ENCODE results near the gene CRELD2.
A peak's percentile ranks its signal among the peaks of the same experiment; 100 is the strongest.

CRELD2 gene

DNA sequence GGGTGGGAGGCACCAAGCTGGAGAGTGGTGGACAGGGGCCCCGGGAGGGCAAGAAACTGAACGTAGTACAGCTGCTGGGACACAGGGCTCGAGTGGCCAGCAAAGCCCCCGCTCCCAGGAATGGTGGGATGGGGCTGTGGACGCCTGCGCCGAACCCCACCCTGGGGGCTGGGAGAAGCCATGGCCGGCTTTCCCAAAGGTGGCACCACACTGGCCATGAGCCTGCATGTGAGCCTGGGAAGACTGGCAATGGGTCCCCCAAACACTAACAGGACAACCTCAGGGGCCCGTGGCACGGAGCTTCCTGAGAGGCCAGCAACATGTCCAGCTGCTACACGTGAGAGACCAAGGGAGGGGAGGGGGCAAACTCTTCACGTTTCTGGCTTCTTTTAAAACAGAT is 4.2 kb upstream of the CRELD2 start:
- H3K9ac ChIP-seq (ENCODE audit: low read length): no peak overlapping the region
- no peak overlapping the region for H3K4me2 ChIP-seq (ENCODE audit: low read depth, low read length, poor library complexity, severe bottlenecking)
- H3K9me3 ChIP-seq (ENCODE audit: insufficient read depth, low read length): no peaks in the 10 kb centered on the region
- H3K79me2 ChIP-seq (ENCODE audit: insufficient read depth, low read length): peaks cover 14% of the 10 kb centered on the region
- no peaks in the 10 kb centered on the region for H4K20me1 ChIP-seq (ENCODE audit: low read depth, low read length)
- H2AFZ ChIP-seq (ENCODE audit: low read depth, low read length, severe bottlenecking): no peak overlapping the region
- no peaks in the 10 kb centered on the region for H3K36me3 ChIP-seq (ENCODE audit: low read length)
- no peak overlapping the region for H3K27ac ChIP-seq (ENCODE audit: low read depth, low read length)
- no peak overlapping the region for H3K4me3 ChIP-seq (ENCODE audit: insufficient read depth, low read length, poor library complexity, severe bottlenecking)
- H3K9me2 ChIP-seq (replicated peaks; ENCODE audit: insufficient read depth, low read length): no peaks in the 10 kb centered on the region
- no peaks in the 10 kb centered on the region for H3F3A ChIP-seq (ENCODE audit: insufficient read depth)
- no peak for TF ChIP-seq EZH2phosphoT487 (conservative IDR thresholded peaks at IDR 0.05; ENCODE audit: low read length)
- no peaks in the 10 kb centered on the region for H3K27me3 ChIP-seq (ENCODE audit: low read length)

DNA sequence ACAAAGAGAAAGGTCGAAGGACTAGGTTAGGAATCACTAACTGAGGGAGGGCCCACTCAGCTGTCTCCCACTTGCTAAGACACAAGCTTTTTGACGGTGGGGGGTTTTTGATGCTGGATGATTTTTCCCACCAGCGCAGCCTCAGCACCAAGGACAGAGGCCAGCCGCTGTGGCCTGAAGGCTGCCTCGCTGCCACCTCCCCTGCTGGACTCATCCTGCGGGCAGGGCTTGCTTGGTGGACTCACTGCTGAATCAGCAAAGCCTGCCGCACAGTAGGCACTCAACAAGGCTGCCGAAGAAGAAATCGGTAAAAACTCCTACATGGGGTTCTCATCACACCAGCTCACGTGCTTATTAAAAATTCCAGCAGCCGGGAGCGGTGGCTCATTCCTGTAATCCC is 2.8 kb upstream of the CRELD2 start:
- Histone ChIP-seq H3K4me2 (ENCODE audit: low read depth, low read length, poor library complexity, severe bottlenecking) (no peak overlapping the region), H3K4me3 (ENCODE audit: insufficient read depth, low read length, poor library complexity, severe bottlenecking) (no peak overlapping the region), H3K27ac (ENCODE audit: low read depth, low read length) (no peak overlapping the region), H3K36me3 (ENCODE audit: low read length) (no peaks in the 10 kb centered on the region), H3K27me3 (ENCODE audit: low read length) (no peaks in the 10 kb centered on the region), H3F3A (ENCODE audit: insufficient read depth) (no peaks in the 10 kb centered on the region), H3K79me2 (ENCODE audit: insufficient read depth, low read length) (peaks cover 14% of the 10 kb centered on the region), H3K9me2 (replicated peaks; ENCODE audit: insufficient read depth, low read length) (no peaks in the 10 kb centered on the region), H2AFZ (ENCODE audit: low read depth, low read length, severe bottlenecking) (no peak overlapping the region), H4K20me1 (ENCODE audit: low read depth, low read length) (no peaks in the 10 kb centered on the region), H3K9ac (ENCODE audit: low read length) (no peak overlapping the region), H3K9me3 (ENCODE audit: insufficient read depth, low read length) (no peaks in the 10 kb centered on the region)
- TF ChIP-seq EZH2phosphoT487 (conservative IDR thresholded peaks at IDR 0.05; ENCODE audit: low read length): no peak
- TF ChIP-seq, protein P1, sequence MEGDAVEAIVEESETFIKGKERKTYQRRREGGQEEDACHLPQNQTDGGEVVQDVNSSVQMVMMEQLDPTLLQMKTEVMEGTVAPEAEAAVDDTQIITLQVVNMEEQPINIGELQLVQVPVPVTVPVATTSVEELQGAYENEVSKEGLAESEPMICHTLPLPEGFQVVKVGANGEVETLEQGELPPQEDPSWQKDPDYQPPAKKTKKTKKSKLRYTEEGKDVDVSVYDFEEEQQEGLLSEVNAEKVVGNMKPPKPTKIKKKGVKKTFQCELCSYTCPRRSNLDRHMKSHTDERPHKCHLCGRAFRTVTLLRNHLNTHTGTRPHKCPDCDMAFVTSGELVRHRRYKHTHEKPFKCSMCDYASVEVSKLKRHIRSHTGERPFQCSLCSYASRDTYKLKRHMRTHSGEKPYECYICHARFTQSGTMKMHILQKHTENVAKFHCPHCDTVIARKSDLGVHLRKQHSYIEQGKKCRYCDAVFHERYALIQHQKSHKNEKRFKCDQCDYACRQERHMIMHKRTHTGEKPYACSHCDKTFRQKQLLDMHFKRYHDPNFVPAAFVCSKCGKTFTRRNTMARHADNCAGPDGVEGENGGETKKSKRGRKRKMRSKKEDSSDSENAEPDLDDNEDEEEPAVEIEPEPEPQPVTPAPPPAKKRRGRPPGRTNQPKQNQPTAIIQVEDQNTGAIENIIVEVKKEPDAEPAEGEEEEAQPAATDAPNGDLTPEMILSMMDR (IDR thresholded peaks at IDR 0.05; ENCODE audit: insufficient read depth, low read length, poor library complexity, severe bottlenecking): no peak

- Histone ChIP-seq H4K20me1 (ENCODE audit: low read depth, low read length) (no peaks in the 10 kb centered on the region), H3K9ac (ENCODE audit: low read length) (no peak overlapping the region), H3F3A (ENCODE audit: insufficient read depth) (no peaks in the 10 kb centered on the region), H3K9me2 (replicated peaks; ENCODE audit: insufficient read depth, low read length) (no peaks in the 10 kb centered on the region), H3K36me3 (ENCODE audit: low read length) (no peaks in the 10 kb centered on the region), H3K27me3 (ENCODE audit: low read length) (no peaks in the 10 kb centered on the region), H3K4me3 (ENCODE audit: insufficient read depth, low read length, poor library complexity, severe bottlenecking) (no peak overlapping the region), H3K79me2 (ENCODE audit: insufficient read depth, low read length) (peaks cover 14% of the 10 kb centered on the region), H3K9me3 (ENCODE audit: insufficient read depth, low read length) (no peaks in the 10 kb centered on the region), H2AFZ (ENCODE audit: low read depth, low read length, severe bottlenecking) (no peak overlapping the region), H3K4me2 (ENCODE audit: low read depth, low read length, poor library complexity, severe bottlenecking) (peak overlapping the region; percentile 99), H3K27ac (ENCODE audit: low read depth, low read length) (no peak overlapping the region)
- no peak for TF ChIP-seq EZH2phosphoT487 (conservative IDR thresholded peaks at IDR 0.05; ENCODE audit: low read length)
- TF ChIP-seq, protein P1 (IDR thresholded peaks at IDR 0.05; ENCODE audit: insufficient read depth, low read length, poor library complexity, severe bottlenecking): no peak
These were observed 1.6 kb upstream of the CRELD2 start for GRCh38 chr22:49916831-49917230.

DNA sequence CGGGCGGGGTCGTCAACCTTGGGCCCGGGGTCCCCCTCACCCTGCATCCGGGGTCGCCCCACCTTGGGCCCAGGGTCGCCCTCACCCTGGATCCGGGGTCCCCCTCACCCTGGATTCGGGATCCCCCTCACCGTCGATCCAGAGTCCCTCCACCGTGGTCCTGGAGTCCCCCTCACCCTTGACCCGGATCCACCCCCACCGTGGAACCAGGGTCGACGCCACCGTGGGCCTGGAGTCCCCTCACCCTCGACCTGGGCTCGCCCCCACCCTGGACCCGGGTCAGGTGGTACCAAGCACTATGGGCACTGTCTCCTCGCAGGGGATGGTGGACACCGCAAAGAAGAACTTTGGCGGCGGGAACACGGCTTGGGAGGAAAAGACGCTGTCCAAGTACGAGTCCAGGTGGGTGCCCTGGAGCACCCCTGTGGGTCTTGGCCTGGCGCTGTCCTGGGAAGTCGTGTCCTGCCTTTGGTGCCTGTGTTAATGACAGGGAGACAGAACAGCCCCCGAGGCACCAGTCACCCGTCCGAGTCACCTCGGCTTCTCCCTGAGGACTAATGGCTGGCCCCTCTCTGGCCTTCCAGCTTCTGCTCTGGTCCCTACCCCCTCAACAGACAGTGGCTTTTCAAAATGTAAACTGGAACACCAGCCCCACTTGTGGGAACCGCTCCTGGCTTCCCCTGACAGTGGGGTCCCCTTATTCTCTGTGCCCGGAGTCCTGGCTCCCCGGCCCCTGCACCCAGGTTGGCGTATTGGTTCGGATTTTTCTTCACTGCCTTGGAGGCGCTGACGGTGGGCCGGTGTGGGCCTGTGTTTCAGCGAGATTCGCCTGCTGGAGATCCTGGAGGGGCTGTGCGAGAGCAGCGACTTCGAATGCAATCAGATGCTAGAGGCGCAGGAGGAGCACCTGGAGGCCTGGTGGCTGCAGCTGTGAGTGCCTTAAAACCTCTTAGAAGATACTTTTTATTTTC is 762 bp downstream of the CRELD2 start:
- Histone ChIP-seq H3K9me3 (ENCODE audit: insufficient read depth, low read length) (no peaks in the 10 kb centered on the region), H3K36me3 (ENCODE audit: low read length) (no peaks in the 10 kb centered on the region), H3K4me2 (ENCODE audit: low read depth, low read length, poor library complexity, severe bottlenecking) (peak overlapping the region; percentile 73), H3K9ac (ENCODE audit: low read length) (peak overlapping the region; percentile 85), H4K20me1 (ENCODE audit: low read depth, low read length) (no peaks in the 10 kb centered on the region), H3K27ac (ENCODE audit: low read depth, low read length) (no peak overlapping the region), H3K9me2 (replicated peaks; ENCODE audit: insufficient read depth, low read length) (no peaks in the 10 kb centered on the region), H3K79me2 (ENCODE audit: insufficient read depth, low read length) (peaks cover 14% of the 10 kb centered on the region), H3K27me3 (ENCODE audit: low read length) (no peaks in the 10 kb centered on the region), H3K4me3 (ENCODE audit: insufficient read depth, low read length, poor library complexity, severe bottlenecking) (peak overlapping the region; percentile 69), H3F3A (ENCODE audit: insufficient read depth) (peaks cover 8% of the 10 kb centered on the region), H2AFZ (ENCODE audit: low read depth, low read length, severe bottlenecking) (no peak overlapping the region)
- TF ChIP-seq, protein P1 (IDR thresholded peaks at IDR 0.05; ENCODE audit: insufficient read depth, low read length, poor library complexity, severe bottlenecking): no peak
- TF ChIP-seq EZH2phosphoT487 (conservative IDR thresholded peaks at IDR 0.05; ENCODE audit: low read length): no peak

Data from SU-DHL-6 (cell line).